Measurements from ENCODE around the gene RFNG. TPM values are rescaled to one million over a fixed set of nuclear protein-coding genes. Genes with fewer than 3 reads are reported as not detected.

RFNG gene
- polyA plus RNA-seq, 1 donor (not counting 4 experiments of a cell fraction or from before 2014, with no cell fraction given) = 10.2 TPM

DNA sequence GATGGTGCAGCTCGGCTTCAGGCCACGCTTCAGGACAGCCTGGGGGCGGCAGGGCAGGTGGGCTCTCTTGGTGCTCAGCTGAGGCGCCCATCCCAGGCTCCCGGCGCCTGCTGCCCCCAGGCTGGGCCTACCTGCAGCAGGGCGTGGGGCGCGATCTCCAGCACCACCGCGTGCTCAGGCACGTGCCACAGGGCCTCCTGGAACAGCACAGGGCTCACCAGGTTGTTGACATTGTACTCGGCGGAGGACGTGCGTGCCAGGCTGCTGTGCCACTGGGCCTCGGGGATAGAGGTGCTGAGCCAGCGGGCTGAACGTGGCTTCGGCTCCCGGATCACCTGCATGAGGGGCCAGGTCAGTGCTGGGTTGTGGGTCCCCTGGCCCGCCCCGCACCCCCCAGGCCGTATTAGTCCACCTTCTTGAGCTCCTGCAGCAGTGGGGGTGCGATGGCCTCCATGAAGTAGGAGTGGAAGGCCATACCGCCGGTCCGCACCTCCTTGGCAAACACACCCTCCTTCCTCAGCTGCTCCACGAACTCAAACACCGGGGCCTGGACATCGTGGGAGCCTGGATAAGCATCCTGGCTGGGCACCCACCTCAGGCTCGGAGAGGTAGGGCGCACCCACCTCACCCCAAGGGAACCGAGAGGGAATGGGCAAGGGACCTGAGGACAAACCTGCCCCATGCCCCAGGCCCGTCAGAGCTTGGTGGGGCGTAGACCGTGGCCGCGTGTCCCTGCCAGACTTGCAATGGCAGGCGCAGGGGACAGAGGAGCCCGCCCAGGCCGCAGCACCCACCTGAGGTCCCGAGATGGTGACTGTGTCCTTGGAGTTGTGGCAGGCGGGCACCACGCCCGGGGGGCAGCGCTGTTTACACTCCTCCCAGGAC is 37.5 kb upstream of the RFNG start:
- Histone ChIP-seq H3K9ac (ENCODE audit: control insufficient read depth, extremely low read depth, insufficient read depth, low read length) (no peak overlapping the region), H3K27ac (ENCODE audit: control insufficient read depth, insufficient read depth, low read length) (no peak overlapping the region), H3K4me2 (ENCODE audit: control insufficient read depth, extremely low read depth, insufficient read depth, low read depth, low read length) (no peak overlapping the region), H3K27me3 (ENCODE audit: control insufficient read depth, extremely low read depth, insufficient read depth, low read length) (no peaks in the 10 kb centered on the region), H4K20me1 (ENCODE audit: control insufficient read depth, extremely low read depth, insufficient read depth, low read length) (peaks cover 26% of the 10 kb centered on the region), H2AFZ (ENCODE audit: control insufficient read depth, low read length) (no peak overlapping the region), H3K9me1 (ENCODE audit: control insufficient read depth, extremely low read depth, insufficient read depth, low read length) (no peaks in the 10 kb centered on the region), H3K79me2 (ENCODE audit: control insufficient read depth, insufficient read depth, low read length) (peaks cover 58% of the 10 kb centered on the region), H3K4me3 (ENCODE audit: control insufficient read depth in 2 of 3, extremely low read depth in 1 of 3, insufficient read depth in 2 of 3, low read depth in 1 of 3, low read length in 3 of 3) (no peak overlapping the region), H3K4me1 (ENCODE audit: control insufficient read depth, extremely low read depth, insufficient read depth, low read length) (no peaks in the 10 kb centered on the region), H3K36me3 (ENCODE audit: control insufficient read depth in 2 of 2, extremely low read depth in 1 of 2, insufficient read depth in 2 of 2, low read length in 2 of 2) (peaks cover 58 to 63% of the 10 kb centered on the region in 2 experiments), H3K9me3 (ENCODE audit: control insufficient read depth, low read depth, low read length) (no peaks in the 10 kb centered on the region)
- DNase-seq (ENCODE audit: low read depth, low spot score) (no peak), FAIRE-seq (no peak)
- dilution Hi-C loops (cut with MboI; ENCODE audit: extremely low pct_ligation_motif_present, low sequenced_read_pairs) = no loop called here
- TF ChIP-seq EZH2 (IDR thresholded peaks at IDR 0.05; ENCODE audit: low read length) (no peak), CTCF (optimal IDR thresholded peaks at IDR 0.05 in 1 of 3, IDR thresholded peaks at IDR 0.05 in 1 of 3, conservative IDR thresholded peaks at IDR 0.05 in 1 of 3; ENCODE audit: extremely low read depth in 1 of 3, insufficient read depth in 2 of 3, low read length in 3 of 3) (no peak)

DNA sequence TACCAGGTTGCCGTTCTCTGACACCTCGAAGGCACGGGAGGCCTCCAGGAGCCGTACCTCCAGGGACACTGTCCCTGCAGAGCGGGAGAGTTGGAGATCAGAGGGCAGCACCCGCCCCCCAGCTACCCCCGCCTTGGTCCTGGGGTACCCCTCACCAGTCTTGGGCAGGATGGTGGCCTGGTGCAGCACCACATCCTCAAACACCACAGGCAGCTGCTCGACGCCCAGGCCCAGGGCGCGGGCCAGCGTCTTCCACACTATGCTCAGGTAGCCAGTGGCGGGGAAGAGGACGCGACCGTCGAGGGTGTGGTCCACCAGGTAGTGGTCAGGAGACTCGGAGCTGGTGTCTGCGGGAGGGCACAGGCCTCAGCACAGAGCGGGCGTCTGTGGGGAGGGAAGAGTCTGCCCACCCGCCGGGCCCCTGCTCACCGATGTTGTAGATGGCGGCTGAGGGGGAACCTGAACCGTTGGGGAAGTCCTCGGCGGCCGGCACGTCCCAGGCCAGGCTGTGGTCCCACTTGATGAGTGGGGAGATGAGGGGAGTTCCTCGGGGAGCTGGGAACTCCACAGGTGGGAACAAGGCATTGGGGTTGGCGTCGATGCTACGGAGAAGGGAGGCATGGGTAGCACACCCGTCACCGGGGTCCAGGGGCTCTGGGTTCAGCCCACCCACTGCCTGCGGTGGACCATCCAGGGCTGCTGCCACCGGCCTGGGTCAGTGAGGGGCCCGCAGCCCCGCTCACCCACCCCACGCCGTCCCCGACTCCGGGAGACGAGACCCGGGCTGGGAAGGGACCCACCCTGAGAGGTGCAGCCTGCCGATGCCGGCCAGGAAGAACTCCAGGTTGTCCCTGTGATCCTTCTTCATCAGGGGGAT is 36.6 kb upstream of the RFNG start:
- Histone ChIP-seq H3K9me3 (ENCODE audit: control insufficient read depth, low read depth, low read length) (no peaks in the 10 kb centered on the region), H4K20me1 (ENCODE audit: control insufficient read depth, extremely low read depth, insufficient read depth, low read length) (peaks cover 31% of the 10 kb centered on the region), H3K4me3 (ENCODE audit: control insufficient read depth in 2 of 3, extremely low read depth in 1 of 3, insufficient read depth in 2 of 3, low read depth in 1 of 3, low read length in 3 of 3) (no peak overlapping the region), H3K4me2 (ENCODE audit: control insufficient read depth, extremely low read depth, insufficient read depth, low read depth, low read length) (no peak overlapping the region), H3K36me3 (ENCODE audit: control insufficient read depth in 2 of 2, extremely low read depth in 1 of 2, insufficient read depth in 2 of 2, low read length in 2 of 2) (peaks cover 60 to 67% of the 10 kb centered on the region in 2 experiments), H3K79me2 (ENCODE audit: control insufficient read depth, insufficient read depth, low read length) (peaks cover 52% of the 10 kb centered on the region), H3K9me1 (ENCODE audit: control insufficient read depth, extremely low read depth, insufficient read depth, low read length) (no peaks in the 10 kb centered on the region), H3K4me1 (ENCODE audit: control insufficient read depth, extremely low read depth, insufficient read depth, low read length) (no peaks in the 10 kb centered on the region), H2AFZ (ENCODE audit: control insufficient read depth, low read length) (no peak overlapping the region), H3K27ac (ENCODE audit: control insufficient read depth, insufficient read depth, low read length) (no peak overlapping the region), H3K27me3 (ENCODE audit: control insufficient read depth, extremely low read depth, insufficient read depth, low read length) (no peaks in the 10 kb centered on the region), H3K9ac (ENCODE audit: control insufficient read depth, extremely low read depth, insufficient read depth, low read length) (no peak overlapping the region)
- dilution Hi-C loops (cut with MboI; ENCODE audit: extremely low pct_ligation_motif_present, low sequenced_read_pairs) = no loop called here
- DNase-seq (ENCODE audit: low read depth, low spot score) = no peak
- FAIRE-seq = no peak
- no peak for TF ChIP-seq EZH2 (IDR thresholded peaks at IDR 0.05; ENCODE audit: low read length)
- TF ChIP-seq CTCF (optimal IDR thresholded peaks at IDR 0.05 in 1 of 3, IDR thresholded peaks at IDR 0.05 in 1 of 3, conservative IDR thresholded peaks at IDR 0.05 in 1 of 3; ENCODE audit: extremely low read depth in 1 of 3, insufficient read depth in 2 of 3, low read length in 3 of 3) = no peak

Data from keratinocyte (primary cell).